AG04450 (cell line): ENCODE results near the gene AQR. TPM values are rescaled to one million over a fixed set of nuclear protein-coding genes. Genes with fewer than 3 reads are reported as not detected.

Source experiments
- CTCF ChIA-PET: fragments of 300-600, 350-600 bp; formaldehyde crosslinking; extraction: SDS; loops from one replicate; lab custom pipeline; 2022; ENCODE audit warnings: antibody characterized with exemption, inconsistent platforms; lab: Charles Lee
- POLR2A ChIA-PET: fragments of 350-600 bp; formaldehyde crosslinking; extraction: SDS; loops from one replicate; lab custom pipeline; 2021; ENCODE audit warnings: antibody characterized with exemption, inconsistent platforms; lab: Yijun Ruan, JAX
- DNase-seq: peaks from one replicate; pipeline ENCODE4 v3.0.0-alpha.2; 2011; ENCODE audit warnings: low read depth, low spot score
- H3K27ac ChIP-seq: one replicate; pipeline ENCODE4 v1.5.1; 2012; ENCODE audit warnings: low read depth, low read length, control low read depth
- H3K27me3 ChIP-seq: one replicate; pipeline ENCODE4 v1.6.0; 2012; ENCODE audit warnings: low read length; ENCODE audit not compliant: control insufficient read depth, insufficient read depth
- H3K4me3 ChIP-seq: 2 replicates; pipeline ENCODE4 v1.5.1; 2011; ENCODE audit warnings: mild to moderate bottlenecking, low read depth, low read length, control low read depth
- H3K9me3 ChIP-seq: 2 replicates; pipeline ENCODE4 v1.5.1; 2012; ENCODE audit warnings: low read length; ENCODE audit not compliant: control insufficient read depth, insufficient read depth
- CTCF ChIP-seq: IDR thresholded peaks from 2 replicates; pipeline ENCODE4 v1.5.1; 2011; ENCODE audit warnings: low read depth, low read length, control low read depth, inconsistent platforms
- polyA plus RNA-seq: library from polyadenylated mRNA; depleted of rRNA; stranded (reverse); fragments of >200 nt; gene quantifications from 2 replicates; pipeline ENCODE4 v1.2.3, GENCODE V29; 2011

The AQR gene
- polyA plus RNA-seq, 1 experiment, result 32.9 TPM

- DNase-seq, result no peak
- no peak for TF ChIP-seq CTCF
- Histone ChIP-seq H3K27ac (no peak overlapping the region), H3K4me3 (no peak overlapping the region), H3K27me3 (no peaks in the 10 kb centered on the region), H3K9me3 (no peaks in the 10 kb centered on the region)
- ChIA-PET POLR2A (no interaction called here), CTCF (no interaction called here)
Observed at GRCh38 chr15:34855893-34856292, 113.6 kb downstream of the AQR start.

GRCh38 chr15:34855413-34855812, 114.1 kb downstream of the AQR start:
- no peaks in the 10 kb centered on the region for H3K27me3 ChIP-seq
- TF ChIP-seq CTCF, result no peak
- H3K9me3 ChIP-seq, result no peaks in the 10 kb centered on the region
- POLR2A ChIA-PET, result no interaction called here
- CTCF ChIA-PET, result no interaction called here
- DNase-seq, result peak; percentile 16
- no peak overlapping the region for H3K27ac ChIP-seq
- H3K4me3 ChIP-seq, result no peak overlapping the region

- no peak overlapping the region for H3K27ac ChIP-seq
- CTCF ChIA-PET, result interaction anchor here (0.8 kb wide), 1 partner anchor 244 kb away, joined by 3 read pairs; no protein-coding TSS in a partner anchor
- TF ChIP-seq CTCF, result no peak
- H3K27me3 ChIP-seq, result no peaks in the 10 kb centered on the region
- POLR2A ChIA-PET, result no interaction called here
- no peaks in the 10 kb centered on the region for H3K9me3 ChIP-seq
- H3K4me3 ChIP-seq, result no peak overlapping the region
- no peak for DNase-seq
Observed at GRCh38 chr15:34854232-34854631, 115.3 kb downstream of the AQR start.

DNA sequence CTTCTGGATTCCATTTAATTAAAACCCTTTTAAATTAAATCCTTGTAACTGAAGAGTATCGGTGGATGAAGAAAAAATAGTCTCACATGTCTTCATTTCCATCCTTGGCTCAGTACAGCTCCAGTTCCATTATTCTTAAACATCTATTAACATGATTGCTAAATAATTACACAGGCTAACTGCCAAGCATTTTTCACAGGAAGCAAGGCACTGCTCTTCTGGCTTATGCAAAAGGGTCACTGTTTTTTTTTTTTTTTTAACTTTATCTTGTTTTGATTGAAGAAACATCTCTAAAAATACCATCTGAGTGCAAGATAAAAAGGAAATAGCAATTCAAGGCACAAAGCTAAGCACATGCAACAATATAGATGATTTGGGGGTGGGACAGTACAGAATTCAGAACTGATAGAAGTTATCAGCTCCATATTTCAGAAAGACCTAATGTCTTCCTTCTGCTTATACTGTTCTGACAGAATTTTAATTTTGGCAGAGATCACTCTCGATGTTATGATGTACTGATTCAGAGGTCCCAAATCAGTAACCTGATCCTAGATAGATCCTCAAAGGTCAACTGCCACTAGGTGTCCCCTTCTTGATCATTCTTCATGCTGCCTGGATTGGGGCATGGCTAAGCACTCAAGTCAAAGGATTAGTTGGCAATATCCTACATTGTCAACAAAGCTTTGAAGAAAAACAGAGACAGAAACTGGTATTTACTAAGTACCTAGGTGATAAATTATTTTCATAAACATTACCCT, 116.4 kb downstream of the AQR start:
- Histone ChIP-seq H3K27ac (no peak overlapping the region), H3K27me3 (no peaks in the 10 kb centered on the region), H3K9me3 (no peaks in the 10 kb centered on the region), H3K4me3 (no peak overlapping the region)
- no peak for TF ChIP-seq CTCF
- POLR2A ChIA-PET, result interaction anchor here (0.5 to 0.7 kb wide), 4 partner anchors 24 to 131 kb away, joined by 4 to 6 read pairs (median 5); no protein-coding TSS in a partner anchor
- no peak for DNase-seq
- CTCF ChIA-PET, result interaction anchor here (0.6 to 1.1 kb wide), 4 partner anchors 10 to 224 kb away, joined by 3 to 6 read pairs (median 3); no protein-coding TSS in a partner anchor

GRCh38 chr15:34851751-34852150, 117.8 kb downstream of the AQR start:
- no peak overlapping the region for H3K27ac ChIP-seq
- no peaks in the 10 kb centered on the region for H3K27me3 ChIP-seq
- H3K4me3 ChIP-seq, result no peak overlapping the region
- H3K9me3 ChIP-seq, result no peaks in the 10 kb centered on the region
- DNase-seq, result no peak
- POLR2A ChIA-PET, result no interaction called here
- CTCF ChIA-PET, result interaction anchor here (1.1 kb wide), 1 partner anchor 8 kb away, joined by 3 read pairs; no protein-coding TSS in a partner anchor
- TF ChIP-seq CTCF, result no peak
